T-cell (primary cell): ENCODE measurements around the gene UBE2V1. TPM values are rescaled to one million over a fixed set of nuclear protein-coding genes. Genes with fewer than 3 reads are reported as not detected.
"Not testable (repeated sequence)": the region's sequence is repeated elsewhere in the genome, so short reads cannot be mapped to it uniquely, and the experiment has no call there.

Experiments
- ATAC-seq, 4 experiments: fragments of 200-7000 bp in 3 of 4; fragments of 150-1000 bp in 1 of 4; cut with Tn5 transposase; replicated peaks in 1 of 4; 1 replicate in 3 of 4; 2 replicates in 1 of 4; pipeline ENCODE4 v1.10.0; 2021; ENCODE audit warnings: moderate library complexity in 3 of 4, mild to moderate bottlenecking in 2 of 4, moderate number of reproducible peaks in 1 of 4
- CTCF ChIA-PET, 2 donors: fragments of 300-600 bp; sonication (Branson Sonifier 250); formaldehyde crosslinking; loops; one replicate each; lab custom pipeline; 2022; ENCODE audit warnings: antibody characterized with exemption in 2 of 2; lab: Charles Lee
- POLR2A ChIA-PET, 2 donors: fragments of 300-600 bp; sonication (Branson Sonifier 250); formaldehyde crosslinking; loops; one replicate each; lab custom pipeline; 2022; ENCODE audit warnings: antibody characterized with exemption in 2 of 2; lab: Charles Lee
- DNase-seq, 35 experiments: peaks; one replicate each; pipeline versions ENCODE4 v3.0.0 to v3.0.0-alpha.2; 2013 to 2023
- H3K27ac ChIP-seq: one replicate; pipeline ENCODE4 v1.5.1; 2013; ENCODE audit warnings: low read length
- H3K27me3 ChIP-seq, 2 experiments: replicated peaks in 1 of 2; 1 replicate in 1 of 2; 2 replicates in 1 of 2; pipeline versions ENCODE4 v1.6.1 to v1.7.0; 2013; ENCODE audit warnings: low read length in 1 of 2, mixed read lengths in 1 of 2; ENCODE audit not compliant: control insufficient read depth in 2 of 2, insufficient read depth in 2 of 2; ENCODE audit errors: extremely low read depth in 1 of 2
- H3K36me3 ChIP-seq, 2 donors: 1 replicate in 1 of 2; 2 replicates in 1 of 2; pipeline versions ENCODE4 v1.6.1 to v1.7.0; 2013; ENCODE audit warnings: low read length in 1 of 2; ENCODE audit not compliant: control insufficient read depth in 2 of 2, insufficient read depth in 1 of 2; ENCODE audit errors: extremely low read depth in 1 of 2
- H3K4me1 ChIP-seq, 2 experiments: 1 replicate in 1 of 2; 2 replicates in 1 of 2; pipeline versions ENCODE4 v1.6.1 to v1.7.0; 2013; ENCODE audit warnings: low read length in 2 of 2, mixed read lengths in 1 of 2; ENCODE audit not compliant: insufficient read depth in 2 of 2, control insufficient read depth in 1 of 2; ENCODE audit errors: extremely low read depth in 1 of 2
- H3K4me3 ChIP-seq, 2 donors: 1 replicate in 1 of 2; 2 replicates in 1 of 2; pipeline versions ENCODE4 v1.5.1 to v1.7.0; 2013; ENCODE audit warnings: mild to moderate bottlenecking in 2 of 2, low read length in 1 of 2, moderate library complexity in 1 of 2; ENCODE audit not compliant: control insufficient read depth in 1 of 2; ENCODE audit errors: extremely low read depth in 1 of 2
- H3K9me3 ChIP-seq: 2 replicates; pipeline ENCODE4 v1.7.0; 2013
- H3K27ac Mint-ChIP-seq, 2 donors: one replicate each; pipeline ENCODE4 v1.8.0; 2020 to 2021; ENCODE audit warnings: mild to moderate bottlenecking in 2 of 2, mixed read lengths in 2 of 2
- H3K27me3 Mint-ChIP-seq, 2 donors: one replicate each; pipeline ENCODE4 v1.8.0; 2021 to 2022; ENCODE audit warnings: mixed read lengths in 2 of 2
- H3K36me3 Mint-ChIP-seq: one replicate; pipeline ENCODE4 v1.8.0; 2021; ENCODE audit warnings: mixed read lengths
- H3K4me1 Mint-ChIP-seq, 3 donors: one replicate each; pipeline ENCODE4 v1.8.0; 2020 to 2022; ENCODE audit warnings: mixed read lengths in 3 of 3, mild to moderate bottlenecking in 1 of 3
- H3K4me3 Mint-ChIP-seq, 3 donors: one replicate each; pipeline ENCODE4 v1.8.0; 2020 to 2022; ENCODE audit warnings: mild to moderate bottlenecking in 3 of 3, mixed read lengths in 3 of 3, moderate library complexity in 3 of 3
- H3K9me3 Mint-ChIP-seq, 3 donors: one replicate each; pipeline ENCODE4 v1.8.0; 2020 to 2022; ENCODE audit warnings: mixed read lengths in 3 of 3
- WGBS: methylation state at CpG from one replicate; pipeline ENCODE4 v1.1.5; 2013; ENCODE audit warnings: missing lambda C conversion rate; ENCODE audit not compliant: insufficient coverage; 5-methylcytosine and 5-hydroxymethylcytosine counted together
- total RNA-seq, 35 experiments: library from RNA in 6 of 35; stranded (reverse) in 6 of 35; fragments of 120-200 nt in 1 of 35; gene quantifications; one replicate each; pipeline versions ENCODE4 v1.2.1 to v1.2.4 and lab custom pipeline; 2013 to 2026

Gene UBE2V1
- 100 to 1,000 TPM; 107 to 194 (median 116) TPM for total RNA-seq
- 90.2 TPM for total RNA-seq (2013)
- 4.4 to 19.6 (median 12.5) reads per million in 29 experiments for total RNA-seq (lab: John Stamatoyannopoulos, UW)

DNA sequence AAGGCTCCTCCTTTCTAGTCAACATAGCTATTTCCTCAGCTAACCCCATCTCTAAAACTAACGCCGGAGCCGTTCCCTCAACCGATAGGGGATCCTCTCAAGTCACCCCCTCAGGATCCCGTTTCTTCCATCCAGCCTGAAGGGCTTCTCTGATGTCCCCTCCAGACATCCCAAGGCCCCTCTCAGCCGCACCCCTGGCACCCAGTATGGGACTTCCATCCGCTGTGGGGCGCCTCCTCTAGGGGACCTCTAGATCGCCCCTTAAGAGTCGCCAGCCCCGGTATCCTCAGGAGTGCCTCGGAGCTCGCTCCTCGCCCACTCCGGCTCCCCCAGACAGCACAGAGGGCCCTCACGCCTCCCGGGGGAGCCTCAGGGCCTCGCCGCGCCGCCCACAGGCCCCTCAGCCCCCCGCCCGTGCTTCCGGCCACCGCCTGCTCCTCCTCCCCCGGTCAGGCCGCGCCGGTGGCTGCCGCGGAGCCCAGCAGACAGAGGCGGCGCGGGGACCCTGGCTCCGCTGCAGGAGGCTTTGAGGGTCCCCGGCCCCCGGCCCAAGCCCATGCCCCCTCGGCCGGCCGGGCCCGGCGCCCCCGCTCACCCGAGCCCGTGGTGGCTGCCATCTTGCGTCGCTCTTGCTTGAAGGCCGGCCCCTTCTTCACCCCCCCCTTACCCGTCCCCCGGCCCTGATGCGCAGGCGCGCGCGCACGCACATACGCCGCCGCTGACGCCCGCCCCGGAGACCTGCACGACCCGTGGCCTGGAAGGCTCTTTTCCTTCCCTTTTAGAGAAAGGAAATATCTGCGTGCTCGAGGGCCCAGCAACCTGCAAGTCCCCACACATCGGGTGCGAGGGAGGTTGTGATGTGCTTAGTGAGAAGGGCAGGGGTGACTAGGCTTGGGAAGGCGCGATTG, at the start of gene UBE2V1:
Gene UBE2V1, minus strand, starts transcription at position 639 of the 908 bp plus-strand sequence. Its CDS starts 22 bp downstream, at position 617.
- peak within 1 kb of the TSS; percentile 81 to 86 for H3K4me3 ChIP-seq
- ChIA-PET CTCF (interaction anchor here in 1 of 2 donors (0.6 to 1.9 kb wide), 4 partner anchors 9 to 41 kb away, joined by 3 to 9 read pairs (median 5); partner anchors contain the start of gene PEDS1), POLR2A (interaction anchor here in 1 of 2 donors (0.6 to 0.7 kb wide), 2 partner anchors 15 to 42 kb away, joined by 3 to 7 read pairs; no protein-coding TSS in a partner anchor)
- H3K27me3 Mint-ChIP-seq: no peaks in the 10 kb centered on the region
- WGBS: 0% methylated on average over 46 of the region's 70 CpGs
- H3K4me1 ChIP-seq: peaks cover 43 to 73% of the 10 kb centered on the region in 2 experiments
- H3K27me3 ChIP-seq: no peaks in the 10 kb centered on the region
- H3K27ac Mint-ChIP-seq: peak within 1 kb of the TSS; percentile 95 to 97
- H3K9me3 ChIP-seq: no peaks in the 10 kb centered on the region
- H3K4me3 Mint-ChIP-seq: peak within 1 kb of the TSS; percentile 94 to 97 (median 96)
- ATAC-seq (peak; percentile 82 to 86 (median 84)), DNase-seq (peak; percentile 76 to 93 (median 83))
- H3K27ac ChIP-seq: peak within 1 kb of the TSS; percentile 91
- peaks cover 80 to 85% (median 82%) of the 10 kb centered on the region in 3 donors for H3K4me1 Mint-ChIP-seq
- H3K36me3 ChIP-seq: peaks cover 3 to 4% of the 10 kb centered on the region in 2 donors
- H3K9me3 Mint-ChIP-seq: no peaks in the 10 kb centered on the region
- H3K36me3 Mint-ChIP-seq: no peaks in the 10 kb centered on the region

DNA sequence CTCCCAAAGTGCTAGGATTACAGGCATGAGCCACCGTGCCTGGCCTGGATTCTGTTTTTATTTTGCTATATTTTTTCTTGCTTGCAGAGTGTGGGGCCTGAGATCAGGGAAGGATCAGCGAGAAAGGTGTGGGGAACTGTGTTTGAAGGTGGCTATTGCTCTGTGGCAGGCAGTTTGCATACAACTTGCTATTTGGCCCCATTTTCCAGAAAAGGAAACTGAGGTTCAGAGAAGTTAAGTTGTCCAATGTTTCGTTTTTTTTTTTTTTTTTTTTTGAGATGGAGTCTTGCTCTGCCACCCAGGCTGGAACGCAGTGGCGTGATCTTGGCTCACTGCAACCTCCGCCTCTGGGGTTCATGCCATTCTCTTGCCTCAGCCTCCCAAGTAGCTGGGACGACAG, 48.5 kb upstream of the UBE2V1 start:
- H3K4me1 ChIP-seq, H3K4me3 Mint-ChIP-seq, H3K27ac ChIP-seq, POLR2A ChIA-PET, DNase-seq, H3K9me3 Mint-ChIP-seq, H3K27ac Mint-ChIP-seq, CTCF ChIA-PET, H3K27me3 ChIP-seq, ATAC-seq, H3K9me3 ChIP-seq, H3K27me3 Mint-ChIP-seq, H3K4me3 ChIP-seq, H3K36me3 ChIP-seq, H3K36me3 Mint-ChIP-seq: not testable (repeated sequence)
- H3K4me1 Mint-ChIP-seq: peaks cover 9 to 10% (median 10%) of the 10 kb centered on the region in 3 donors
- 72% methylated on average over 2 of the region's 7 CpGs for WGBS

DNA sequence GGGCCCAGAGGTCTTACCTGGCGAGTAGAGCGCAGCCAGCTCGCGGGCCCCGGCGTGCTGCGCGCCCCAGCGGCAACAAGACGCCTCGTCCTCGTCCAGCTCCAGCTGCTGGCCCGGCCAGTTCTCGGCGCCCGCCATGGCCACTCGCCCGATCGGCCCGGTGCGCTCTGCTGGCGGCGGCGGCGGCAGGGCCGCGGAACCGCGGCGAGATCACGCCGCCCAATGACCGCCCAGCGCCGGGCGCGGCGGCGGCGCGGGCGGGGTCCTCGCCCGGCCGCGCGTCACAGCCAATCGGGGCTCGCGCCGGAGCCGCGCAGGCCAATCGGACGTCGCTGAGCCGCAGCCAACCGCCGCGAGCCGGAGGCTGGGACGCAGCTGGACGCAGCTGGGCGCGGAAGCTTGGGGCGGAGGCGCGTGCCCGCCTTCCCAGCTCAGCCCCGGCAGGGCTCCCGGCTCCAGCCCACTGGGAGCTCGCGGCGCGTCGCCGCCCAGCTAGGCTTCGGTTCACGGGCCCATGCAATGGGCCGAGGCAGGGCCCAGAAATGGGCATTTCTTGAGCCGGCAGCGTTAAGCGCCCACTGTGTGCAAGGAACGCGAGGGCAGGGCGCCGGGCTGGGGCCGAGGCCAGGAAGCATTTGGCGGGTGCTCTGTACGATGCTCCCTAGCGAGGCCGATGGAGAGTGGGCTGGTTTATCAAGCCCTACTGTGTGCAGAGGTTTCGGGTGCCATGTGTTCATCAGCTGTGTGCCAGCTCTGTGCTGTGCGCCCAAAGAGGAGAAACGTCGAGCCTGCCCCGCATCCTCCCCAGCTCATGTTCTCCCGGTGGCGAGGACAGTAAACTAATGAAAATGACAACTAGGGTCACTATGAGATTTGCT, 40.8 kb upstream of the UBE2V1 start, which contains the start of gene PEDS1:
Gene PEDS1, minus strand, starts transcription at position 224 of the 878 bp plus-strand sequence. Its CDS starts 86 bp downstream, at position 138.
- no peaks in the 10 kb centered on the region for H3K9me3 ChIP-seq

DNA sequence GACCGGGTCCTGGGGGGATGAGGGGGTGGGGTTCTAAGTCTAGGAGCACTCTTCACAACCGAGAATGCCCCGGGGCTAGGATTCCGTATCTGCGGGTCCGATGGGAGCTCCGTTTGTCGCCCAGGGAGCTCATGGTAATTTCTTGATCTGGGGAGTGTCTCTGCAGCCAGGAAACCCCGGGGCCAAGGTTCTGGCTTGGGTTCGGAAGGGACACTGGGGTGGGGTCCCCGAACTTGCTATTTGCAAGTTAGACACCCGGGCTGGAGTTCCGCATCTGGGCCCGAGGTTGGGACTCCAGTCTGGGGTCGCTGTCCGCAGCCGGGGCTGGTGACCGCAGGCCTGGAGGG, 40.2 kb upstream of the UBE2V1 start:
- H3K4me1 Mint-ChIP-seq: peaks cover 47 to 57% (median 48%) of the 10 kb centered on the region in 3 donors
- Histone ChIP-seq H3K27me3 (no peaks in the 10 kb centered on the region), H3K4me3 (peak overlapping the region; percentile 89 to 95), H3K4me1 (peaks cover 20 to 59% of the 10 kb centered on the region in 2 experiments), H3K27ac (peak overlapping the region; percentile 71), H3K36me3 (peaks cover 6 to 13% of the 10 kb centered on the region in 2 donors), H3K9me3 (no peaks in the 10 kb centered on the region)
- peak overlapping the region; percentile 85 to 89 (median 87) for H3K4me3 Mint-ChIP-seq
- no peaks in the 10 kb centered on the region for H3K27me3 Mint-ChIP-seq
- no peaks in the 10 kb centered on the region for H3K9me3 Mint-ChIP-seq
- H3K27ac Mint-ChIP-seq: peak overlapping the region; percentile 87 to 89
- CTCF ChIA-PET: interaction anchor here (0.6 to 2.9 kb wide), 9 partner anchors 17 to 44 kb away, joined by 3 to 20 read pairs (median 5); partner anchors contain the start of gene UBE2V1 (in 1 of the 2)
- H3K36me3 Mint-ChIP-seq: peaks cover 8% of the 10 kb centered on the region
- no peak for DNase-seq
- 0% methylated on average over 18 of the region's 18 CpGs for WGBS
- ATAC-seq: peak; percentile 1
- POLR2A ChIA-PET: interaction anchor here (0.6 to 1.3 kb wide), 5 partner anchors 30 to 1027 kb away, joined by 3 to 4 read pairs (median 3); no protein-coding TSS in a partner anchor

More for the DNA sequence above, 40.8 kb upstream of the UBE2V1 start, which contains the start of gene PEDS1:
- Mint-ChIP-seq H3K9me3 (no peaks in the 10 kb centered on the region), H3K27me3 (no peaks in the 10 kb centered on the region), H3K4me1 (peaks cover 41 to 51% (median 42%) of the 10 kb centered on the region in 3 donors), H3K27ac (peak within 1 kb of the TSS; percentile 89 to 95), H3K4me3 (peak within 1 kb of the TSS; percentile 85 to 89 (median 87)), H3K36me3 (peaks cover 3% of the 10 kb centered on the region)
- ChIA-PET POLR2A (interaction anchor here (0.5 to 1.3 kb wide), 8 partner anchors 25 to 774 kb away, joined by 3 to 6 read pairs (median 4); no protein-coding TSS in a partner anchor), CTCF (interaction anchor here (0.6 to 2.9 kb wide), 10 partner anchors 10 to 172 kb away, joined by 3 to 20 read pairs (median 5); partner anchors contain the start of gene UBE2V1 (in 1 of the 2))
- ATAC-seq (peak; percentile 97 to 98 (median 98)), DNase-seq (peak; percentile 45 to 90 (median 71))
- peak within 1 kb of the TSS; percentile 89 to 95 for H3K4me3 ChIP-seq
- peaks cover 6 to 9% of the 10 kb centered on the region in 2 donors for H3K36me3 ChIP-seq
- no peaks in the 10 kb centered on the region for H3K27me3 ChIP-seq
- peaks cover 20 to 53% of the 10 kb centered on the region in 2 experiments for H3K4me1 ChIP-seq
- H3K27ac ChIP-seq: peak within 1 kb of the TSS; percentile 78
- under 1% methylated on average over 96 of the region's 99 CpGs for WGBS

DNA sequence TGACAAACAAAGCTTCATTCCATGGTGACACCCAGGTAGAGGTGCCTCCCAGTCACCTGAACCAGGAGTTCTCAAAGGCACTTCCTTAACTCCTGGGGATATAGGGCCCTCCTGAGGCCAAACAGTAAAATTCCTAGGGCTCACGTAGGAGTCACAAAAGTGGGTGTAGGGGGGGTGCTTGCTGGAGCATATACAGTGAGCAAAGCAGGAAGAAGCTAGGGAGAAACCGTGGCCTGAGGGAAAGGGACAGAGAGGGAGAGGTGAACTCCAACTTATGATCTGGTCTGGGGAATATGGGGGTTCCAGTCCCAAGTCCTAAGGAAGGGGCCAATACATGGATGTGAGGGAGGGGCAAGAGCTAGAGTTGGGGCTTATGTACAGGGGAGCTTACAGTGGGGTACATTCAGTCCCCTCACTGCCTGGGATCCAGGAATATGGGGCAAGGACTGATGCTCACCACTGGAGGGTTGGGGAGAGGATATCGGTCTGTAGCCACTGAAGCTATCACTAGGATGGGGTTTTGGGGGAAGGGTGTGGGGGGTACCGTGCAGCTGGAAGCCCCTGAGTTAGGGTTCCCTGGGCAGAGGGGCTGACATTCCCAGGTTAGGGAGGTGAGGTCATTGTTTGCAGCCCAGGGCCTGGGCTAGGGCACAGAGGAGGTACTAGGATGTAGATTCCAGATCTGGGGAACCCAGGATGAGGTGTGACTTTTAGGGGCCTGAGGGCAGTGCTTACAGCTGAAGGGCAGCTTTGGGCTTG, 39.6 kb upstream of the UBE2V1 start:
- no peak for DNase-seq
- Histone ChIP-seq H3K27me3 (no peaks in the 10 kb centered on the region), H3K9me3 (no peaks in the 10 kb centered on the region), H3K27ac (peak overlapping the region; percentile 71), H3K4me3 (peak overlapping the region; percentile 89 to 95), H3K4me1 (peaks cover 20 to 65% of the 10 kb centered on the region in 2 experiments), H3K36me3 (peaks cover 6 to 15% of the 10 kb centered on the region in 2 donors)
- peak overlapping the region; percentile 85 to 89 (median 87) for H3K4me3 Mint-ChIP-seq
- ChIA-PET POLR2A (interaction anchor here (0.6 to 1.3 kb wide), 4 partner anchors 30 to 1027 kb away, joined by 3 to 4 read pairs (median 4); no protein-coding TSS in a partner anchor), CTCF (interaction anchor here (0.6 to 2.9 kb wide), 9 partner anchors 16 to 43 kb away, joined by 3 to 20 read pairs (median 4); no protein-coding TSS in a partner anchor)
- no peaks in the 10 kb centered on the region for H3K27me3 Mint-ChIP-seq
- H3K4me1 Mint-ChIP-seq: peaks cover 50 to 62% (median 54%) of the 10 kb centered on the region in 3 donors
- H3K36me3 Mint-ChIP-seq: peaks cover 8% of the 10 kb centered on the region
- ATAC-seq: no peak
- H3K9me3 Mint-ChIP-seq: no peaks in the 10 kb centered on the region
- H3K27ac Mint-ChIP-seq: peak overlapping the region; percentile 87 to 89
- 30% methylated on average over 4 of the region's 4 CpGs for WGBS
